DMS53 (cell line): ENCODE results near the gene ZNF85.
"Not testable (repeated sequence)": the region's sequence is repeated elsewhere in the genome, so short reads cannot be mapped to it uniquely, and the experiment has no call there.

Source experiments
- DNase-seq: peaks from one replicate; lab custom pipeline; 2025; lab: John Stamatoyannopoulos, UW

The ZNF85 gene

DNA sequence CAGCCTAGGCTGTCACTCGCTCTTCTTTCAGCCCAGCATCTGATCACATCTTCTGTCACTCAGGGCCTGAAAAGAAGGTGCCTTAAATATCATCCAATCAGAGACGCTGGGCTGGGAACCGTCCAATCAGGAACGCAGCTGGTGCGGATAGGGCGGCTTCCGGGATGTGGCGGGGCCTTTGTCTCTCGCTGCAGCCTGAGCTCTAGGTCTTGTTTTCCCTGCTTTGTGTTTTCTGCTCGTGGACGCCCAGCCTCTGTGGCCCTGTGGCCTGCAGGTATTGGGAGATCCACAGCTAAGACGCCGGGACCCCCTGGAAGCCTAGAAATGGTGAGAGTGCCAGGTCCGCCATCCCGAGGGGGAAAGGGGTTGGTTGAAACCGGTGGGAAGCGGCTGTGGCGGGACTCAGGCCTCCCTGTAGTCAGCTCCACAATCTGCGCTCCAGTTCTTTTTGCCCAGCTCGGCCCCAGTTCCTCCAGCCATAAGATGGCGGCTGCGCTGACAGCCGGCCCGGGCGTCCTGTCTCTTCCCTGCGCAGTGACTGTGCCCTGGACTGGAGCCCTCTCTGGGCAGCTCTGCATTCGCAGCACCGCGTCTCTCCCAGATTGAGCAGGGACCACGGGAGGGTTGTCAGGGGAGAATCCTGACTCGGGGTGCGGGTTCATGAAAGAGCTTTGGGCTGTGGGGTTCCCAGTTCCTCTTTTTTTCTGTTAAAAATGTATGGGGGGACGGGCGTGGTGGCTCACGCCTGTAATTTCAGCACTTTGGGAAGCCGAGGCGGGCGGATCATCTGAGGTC lies at the start of gene ZNF85:
Gene ZNF85, plus strand, starts transcription at position 175 of the 795 bp plus-strand sequence. Its CDS starts 150 bp downstream, at position 325.
- DNase-seq, result peak; percentile 95

DNA sequence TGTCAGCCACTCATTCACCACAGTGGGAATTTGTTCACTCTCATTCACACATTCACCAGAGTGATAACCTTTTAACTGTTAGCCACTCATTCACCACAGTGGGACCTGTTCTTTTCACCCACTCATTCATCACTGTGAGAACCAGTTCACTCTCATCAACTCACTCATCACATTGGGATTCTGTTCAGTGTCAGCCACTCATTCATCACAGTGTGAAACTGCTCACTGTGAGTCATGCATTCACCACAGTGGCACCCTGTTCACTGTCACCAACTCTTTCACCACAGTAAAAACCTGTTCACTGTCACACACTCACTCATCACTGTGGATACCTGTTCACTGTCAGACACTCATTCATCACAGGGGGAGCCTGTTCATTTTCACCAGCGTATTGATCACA lies 43.5 kb upstream of the ZNF85 start:
- DNase-seq, result no peak

GRCh38 chr19:20912973-20913372 lies 10.1 kb upstream of the ZNF85 start:
- DNase-seq, result no peak

GRCh38 chr19:20925481-20925880 lies 2.4 kb downstream of the ZNF85 start:
- no peak for DNase-seq

DNA sequence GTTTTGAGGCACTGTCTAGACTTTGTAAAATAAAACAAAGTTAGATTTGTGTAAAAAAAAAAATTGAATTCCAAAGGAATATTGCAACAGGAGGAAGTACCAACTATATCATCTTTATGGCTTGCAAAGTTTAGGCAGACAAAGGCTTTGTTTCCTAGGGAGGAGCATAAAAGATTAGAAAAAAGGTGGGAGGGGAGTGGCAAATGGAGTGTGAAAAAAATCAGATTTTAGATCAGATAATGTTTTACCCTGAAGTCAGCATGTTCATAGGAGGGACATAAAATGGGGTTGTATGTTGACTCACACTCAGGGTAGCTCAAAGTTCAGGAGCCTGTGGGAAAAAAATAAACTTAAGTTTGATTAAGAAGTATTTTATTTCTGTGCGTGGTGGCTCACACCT lies 3.7 kb downstream of the ZNF85 start:
- no peak for DNase-seq

DNA sequence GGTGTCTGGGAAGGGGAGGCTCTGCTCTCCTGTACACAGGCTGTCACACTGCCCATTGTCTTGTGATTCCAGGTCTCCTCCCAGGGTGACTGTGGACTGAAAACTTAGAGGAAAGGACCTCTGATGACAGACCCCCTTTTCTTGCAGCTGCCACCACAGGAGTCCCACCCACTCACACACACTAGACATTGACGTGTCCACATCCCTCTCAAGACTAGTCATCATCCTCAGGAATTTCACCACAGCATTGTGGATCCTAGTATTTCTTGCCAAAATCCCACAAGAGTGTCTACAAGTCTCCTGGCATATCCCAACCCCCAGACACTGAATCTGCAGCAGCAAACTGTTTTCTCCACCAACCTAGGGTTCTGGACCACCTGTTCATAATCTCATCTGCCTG lies 5.3 kb downstream of the ZNF85 start:
- DNase-seq, result no peak

- not testable (repeated sequence) for DNase-seq
Measured at GRCh38 chr19:20936322-20936947, 13.4 kb downstream of the ZNF85 start.

- not testable (repeated sequence) for DNase-seq
Measured at GRCh38 chr19:20952561-20953095, 29.6 kb downstream of the ZNF85 start.

DNA sequence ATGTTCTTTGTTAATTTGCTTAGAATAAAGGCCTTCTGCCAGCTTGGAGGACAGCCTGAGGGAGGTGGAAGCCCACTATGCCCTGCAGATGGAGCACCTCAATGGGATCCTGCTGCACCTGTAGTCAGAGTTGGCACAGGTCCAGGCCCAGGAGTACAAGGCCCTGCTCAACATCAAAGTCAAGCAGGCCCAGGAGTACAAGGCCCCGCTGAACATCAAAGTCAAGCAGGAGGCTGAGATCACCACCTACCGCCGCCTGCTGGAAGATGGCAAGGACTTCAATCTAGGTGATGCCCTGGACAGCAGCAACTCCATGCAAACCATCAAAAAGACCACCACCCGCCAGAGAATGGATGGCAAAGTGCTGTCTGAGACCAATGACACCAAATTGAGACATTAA lies 41.7 kb downstream of the ZNF85 start:
- peak; percentile 89 for DNase-seq

GRCh38 chr19:20968092-20968491 lies 45.0 kb downstream of the ZNF85 start:
- no peak for DNase-seq

DNA sequence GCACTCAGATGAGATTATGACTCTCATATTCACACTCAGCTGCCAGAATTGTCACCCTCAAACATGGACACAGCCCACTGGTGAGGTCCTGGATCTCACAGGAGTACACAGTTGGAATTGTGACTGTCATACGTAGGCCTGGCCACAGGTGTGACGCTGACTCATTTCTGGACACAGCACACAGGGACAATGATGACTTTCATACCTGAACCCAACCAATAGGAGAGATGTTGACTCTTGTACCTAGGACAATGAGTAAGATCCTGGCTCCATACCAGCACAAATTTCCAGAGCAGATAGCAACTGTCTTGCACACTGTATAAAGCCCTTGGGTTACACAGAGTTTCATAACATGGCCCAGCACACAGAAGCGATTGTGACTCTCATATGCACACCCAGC lies 46.4 kb downstream of the ZNF85 start:
- DNase-seq, result peak; percentile 73

DNA sequence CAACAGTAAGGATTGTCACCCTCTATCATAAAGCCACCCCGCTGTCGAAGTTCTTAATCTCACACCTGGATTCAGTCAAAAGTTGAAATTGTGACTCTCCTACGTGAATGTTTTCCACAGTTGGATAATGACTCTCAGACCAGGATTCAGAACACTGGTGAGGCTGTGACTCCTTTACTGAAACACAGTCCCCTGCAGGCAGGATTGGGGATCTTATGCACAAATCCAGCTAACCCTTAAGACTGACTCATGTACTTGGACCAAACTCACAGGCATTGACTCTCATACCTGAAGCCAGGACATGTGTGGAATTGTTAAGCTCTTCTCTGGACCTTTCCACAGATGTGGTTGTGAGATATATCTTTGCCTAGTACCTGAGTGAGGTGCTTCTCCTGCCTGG lies 46.8 kb downstream of the ZNF85 start:
- peak; percentile 26 for DNase-seq

DNA sequence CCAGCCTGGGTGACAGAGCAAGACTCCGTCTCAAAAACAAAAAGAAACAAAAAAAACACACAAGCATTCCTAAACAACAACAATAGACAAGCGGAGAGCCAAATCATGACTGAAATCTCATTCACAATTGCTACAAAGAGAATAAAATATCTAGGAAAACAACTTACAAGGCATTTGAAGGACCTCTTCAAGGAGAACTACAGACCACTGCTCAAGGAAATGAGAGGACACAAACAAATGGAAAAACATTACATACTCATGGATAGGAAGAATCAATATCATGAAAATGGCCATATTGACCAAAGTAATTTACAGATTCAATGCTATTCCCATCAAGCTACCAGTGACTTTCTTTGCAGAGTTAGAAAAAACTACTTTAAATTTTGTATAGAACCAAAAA lies 69.7 kb downstream of the ZNF85 start:
- not testable (repeated sequence) for DNase-seq

DNA sequence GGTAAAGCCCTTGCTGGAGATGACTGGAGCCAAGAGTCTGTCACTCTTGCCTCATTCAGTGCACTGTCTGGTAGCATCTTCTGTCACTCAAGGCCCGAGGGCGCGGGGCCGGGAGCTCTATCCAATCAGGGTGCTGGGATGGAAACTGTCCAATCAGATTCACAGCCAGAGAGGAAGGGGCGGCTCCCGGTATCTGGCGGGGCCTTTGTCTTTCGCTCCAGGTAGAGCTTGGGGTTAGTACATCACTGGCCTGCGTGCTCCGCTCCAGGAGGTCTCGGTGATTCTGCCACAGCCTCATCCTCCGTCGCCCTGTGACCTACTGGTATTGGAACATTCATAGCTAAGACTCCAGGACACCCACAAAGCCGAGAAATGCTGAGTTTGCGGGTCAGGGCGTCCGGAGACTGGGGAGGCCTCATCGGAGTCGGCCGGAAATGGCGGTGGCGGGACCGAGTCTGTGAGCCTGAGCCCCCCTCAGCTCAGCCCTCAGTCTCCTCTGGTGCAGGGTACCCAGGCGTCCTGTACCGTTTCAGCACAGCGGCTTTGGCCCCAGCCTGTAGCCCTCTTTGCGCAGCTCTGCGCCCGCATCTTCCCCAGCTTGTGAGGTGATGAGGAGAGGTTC lies 76.8 kb downstream of the ZNF85 start:
- DNase-seq, result peak; percentile 97
